ENCODE results near the gene PPP2R5A. TPM values are rescaled to one million over a fixed set of nuclear protein-coding genes. Genes with fewer than 3 reads are reported as not detected.

Gene PPP2R5A
- total and polyA plus RNA-seq, 2 of the 13 experiments (the other 11 are each of a cell fraction or from before 2014, with no cell fraction given), result 22.0 to 31.4 TPM

GRCh38 chr1:212244441-212244840 is 40.8 kb upstream of the PPP2R5A start (continued):
- TF ChIP-seq SMAD3 (CRISPR knock-in tag; IDR thresholded peaks at IDR 0.05) (0 out of 2 replicates have a peak, but pooled peaks have one; percentile 58), PITX1 (CRISPR knock-in tag; IDR thresholded peaks at IDR 0.05) (0 out of 2 replicates have a peak, but pooled peaks have one; percentile 21), ZBTB20 (CRISPR knock-in tag; IDR thresholded peaks at IDR 0.05; ENCODE audit: borderline replicate concordance, low read depth) (peak; percentile 67; the same call in 1 of the 2 replicates), MEF2D (CRISPR knock-in tag; IDR thresholded peaks at IDR 0.05) (no peak), THYN1 (CRISPR knock-in tag; IDR thresholded peaks at IDR 0.05; ENCODE audit: borderline replicate concordance, low read depth) (no peak), ZNF564 (CRISPR knock-in tag; IDR thresholded peaks at IDR 0.05) (no peak), MYPOP (CRISPR knock-in tag; IDR thresholded peaks at IDR 0.05) (0 out of 2 replicates have a peak, but pooled peaks have one; percentile 47), POLR2AphosphoS5 (IDR thresholded peaks at IDR 0.05; ENCODE audit: low read depth, low read length) (0 out of 2 replicates have a peak, but pooled peaks have one; percentile 24), ZBTB46 (CRISPR knock-in tag; IDR thresholded peaks at IDR 0.05; ENCODE audit: borderline replicate concordance) (no peak), ZNF432 (CRISPR knock-in tag; IDR thresholded peaks at IDR 0.05; ENCODE audit: borderline replicate concordance) (no peak), HOXA3 (CRISPR knock-in tag; IDR thresholded peaks at IDR 0.05) (no peak; the same call in 1 of the 2 replicates), HNRNPL (IDR thresholded peaks at IDR 0.05; ENCODE audit: low read depth, low read length) (no peak), SKI (IDR thresholded peaks at IDR 0.05; ENCODE audit: partially characterized antibody) (no peak), NFATC3 (CRISPR knock-in tag; IDR thresholded peaks at IDR 0.05) (no peak), SIX1 (CRISPR knock-in tag; IDR thresholded peaks at IDR 0.05; ENCODE audit: borderline replicate concordance) (peak; percentile 69; the same call in 1 of the 2 replicates), GABPA (IDR thresholded peaks at IDR 0.05; ENCODE audit: low read depth, low read length) (no peak), GABPA (CRISPR knock-in tag; IDR thresholded peaks at IDR 0.05; ENCODE audit: low read depth) (no peak; the same call in 1 of the 2 replicates), AGO1 (IDR thresholded peaks at IDR 0.05; ENCODE audit: low read depth, low read length, poor library complexity, severe bottlenecking) (no peak), REL (CRISPR knock-in tag; conservative IDR thresholded peaks at IDR 0.05) (no peak)

All from HepG2 (cell line).